T-cell (primary cell): Measurements from ENCODE around the gene GGCX. TPM values are rescaled to one million over a fixed set of nuclear protein-coding genes. Genes with fewer than 3 reads are reported as not detected.

Experiments used
- ATAC-seq, 4 experiments: fragments of 200-7000 bp in 3 of 4; fragments of 150-1000 bp in 1 of 4; cut with Tn5 transposase; replicated peaks in 1 of 4; 1 replicate in 3 of 4; 2 replicates in 1 of 4; pipeline ENCODE4 v1.10.0; 2021; ENCODE audit warnings: moderate library complexity in 3 of 4, mild to moderate bottlenecking in 2 of 4, moderate number of reproducible peaks in 1 of 4
- CTCF ChIA-PET, 2 donors: fragments of 300-600 bp; sonication (Branson Sonifier 250); formaldehyde crosslinking; loops; one replicate each; lab custom pipeline; 2022; ENCODE audit warnings: antibody characterized with exemption in 2 of 2; lab: Charles Lee
- POLR2A ChIA-PET, 2 donors: fragments of 300-600 bp; sonication (Branson Sonifier 250); formaldehyde crosslinking; loops; one replicate each; lab custom pipeline; 2022; ENCODE audit warnings: antibody characterized with exemption in 2 of 2; lab: Charles Lee
- DNase-seq, 35 experiments: peaks; one replicate each; pipeline versions ENCODE4 v3.0.0 to v3.0.0-alpha.2; 2013 to 2023
- H3K27ac ChIP-seq: one replicate; pipeline ENCODE4 v1.5.1; 2013; ENCODE audit warnings: low read length
- H3K27me3 ChIP-seq, 2 experiments: replicated peaks in 1 of 2; 1 replicate in 1 of 2; 2 replicates in 1 of 2; pipeline versions ENCODE4 v1.6.1 to v1.7.0; 2013; ENCODE audit warnings: low read length in 1 of 2, mixed read lengths in 1 of 2; ENCODE audit not compliant: control insufficient read depth in 2 of 2, insufficient read depth in 2 of 2; ENCODE audit errors: extremely low read depth in 1 of 2
- H3K36me3 ChIP-seq, 2 donors: 1 replicate in 1 of 2; 2 replicates in 1 of 2; pipeline versions ENCODE4 v1.6.1 to v1.7.0; 2013; ENCODE audit warnings: low read length in 1 of 2; ENCODE audit not compliant: control insufficient read depth in 2 of 2, insufficient read depth in 1 of 2; ENCODE audit errors: extremely low read depth in 1 of 2
- H3K4me1 ChIP-seq, 2 experiments: 1 replicate in 1 of 2; 2 replicates in 1 of 2; pipeline versions ENCODE4 v1.6.1 to v1.7.0; 2013; ENCODE audit warnings: low read length in 2 of 2, mixed read lengths in 1 of 2; ENCODE audit not compliant: insufficient read depth in 2 of 2, control insufficient read depth in 1 of 2; ENCODE audit errors: extremely low read depth in 1 of 2
- H3K4me3 ChIP-seq, 2 donors: 1 replicate in 1 of 2; 2 replicates in 1 of 2; pipeline versions ENCODE4 v1.5.1 to v1.7.0; 2013; ENCODE audit warnings: mild to moderate bottlenecking in 2 of 2, low read length in 1 of 2, moderate library complexity in 1 of 2; ENCODE audit not compliant: control insufficient read depth in 1 of 2; ENCODE audit errors: extremely low read depth in 1 of 2
- H3K9me3 ChIP-seq: 2 replicates; pipeline ENCODE4 v1.7.0; 2013
- H3K27ac Mint-ChIP-seq, 2 donors: one replicate each; pipeline ENCODE4 v1.8.0; 2020 to 2021; ENCODE audit warnings: mild to moderate bottlenecking in 2 of 2, mixed read lengths in 2 of 2
- H3K27me3 Mint-ChIP-seq, 2 donors: one replicate each; pipeline ENCODE4 v1.8.0; 2021 to 2022; ENCODE audit warnings: mixed read lengths in 2 of 2
- H3K36me3 Mint-ChIP-seq: one replicate; pipeline ENCODE4 v1.8.0; 2021; ENCODE audit warnings: mixed read lengths
- H3K4me1 Mint-ChIP-seq, 3 donors: one replicate each; pipeline ENCODE4 v1.8.0; 2020 to 2022; ENCODE audit warnings: mixed read lengths in 3 of 3, mild to moderate bottlenecking in 1 of 3
- H3K4me3 Mint-ChIP-seq, 3 donors: one replicate each; pipeline ENCODE4 v1.8.0; 2020 to 2022; ENCODE audit warnings: mild to moderate bottlenecking in 3 of 3, mixed read lengths in 3 of 3, moderate library complexity in 3 of 3
- H3K9me3 Mint-ChIP-seq, 3 donors: one replicate each; pipeline ENCODE4 v1.8.0; 2020 to 2022; ENCODE audit warnings: mixed read lengths in 3 of 3
- WGBS: methylation state at CpG from one replicate; pipeline ENCODE4 v1.1.5; 2013; ENCODE audit warnings: missing lambda C conversion rate; ENCODE audit not compliant: insufficient coverage; 5-methylcytosine and 5-hydroxymethylcytosine counted together
- total RNA-seq, 35 experiments: library from RNA in 6 of 35; stranded (reverse) in 6 of 35; fragments of 120-200 nt in 1 of 35; gene quantifications; one replicate each; pipeline versions ENCODE4 v1.2.1 to v1.2.4 and lab custom pipeline; 2013 to 2026

Gene GGCX
- total RNA-seq, 5 donors from 2014 or later (not counting 1 experiment from before 2014, with no cell fraction given): 20.4 to 29.7 (median 25.7) TPM

DNA sequence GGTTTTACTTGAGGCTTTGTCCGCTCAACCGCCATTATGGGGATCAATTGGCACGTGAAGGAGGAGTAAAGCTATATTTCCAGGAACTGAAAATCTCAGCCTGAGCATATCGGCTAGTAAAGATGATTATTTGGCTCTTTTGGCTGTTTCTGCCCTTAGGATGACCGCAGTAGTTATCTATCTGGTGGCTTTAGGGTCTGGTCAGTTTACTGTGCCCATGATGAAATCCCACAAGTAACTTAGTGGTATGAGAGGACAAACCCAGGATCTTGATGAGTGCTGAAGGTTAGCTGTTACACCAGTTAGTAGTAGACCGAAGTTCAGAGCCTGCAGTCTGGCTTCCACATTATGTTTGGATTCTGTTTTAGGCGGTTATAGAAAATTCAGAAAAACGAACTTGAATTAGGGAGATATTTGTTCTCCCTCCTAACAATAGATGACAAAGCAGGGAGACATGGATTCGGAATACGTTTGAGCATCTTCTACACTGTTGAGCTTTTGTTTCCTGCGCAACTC lies 21.1 kb downstream of the GGCX start:
- ATAC-seq (no peak), DNase-seq (no peak)
- CTCF ChIA-PET: interaction anchor here (0.9 to 8.7 kb wide), 5 partner anchors 10 to 186 kb away, joined by 3 to 63 read pairs (median 4); partner anchors contain the start of genes ELMOD3 (in 1 of the 2), GGCX (in 1 of the 2), RETSAT (in 1 of the 2) and SH2D6 (in 1 of the 2)
- H3K9me3 Mint-ChIP-seq: no peaks in the 10 kb centered on the region
- 0% methylated on average over 7 of the region's 11 CpGs for WGBS
- Histone ChIP-seq H3K9me3 (no peaks in the 10 kb centered on the region), H3K4me1 (peaks cover 23 to 31% of the 10 kb centered on the region in 2 experiments), H3K36me3 (peaks cover 0 to 42% of the 10 kb centered on the region in 2 donors), H3K27me3 (no peaks in the 10 kb centered on the region), H3K4me3 (peak overlapping the region; percentile 97 to 100), H3K27ac (peak overlapping the region; percentile 73)
- peaks cover 31% of the 10 kb centered on the region for H3K36me3 Mint-ChIP-seq
- no peaks in the 10 kb centered on the region for H3K27me3 Mint-ChIP-seq
- POLR2A ChIA-PET: interaction anchor here (0.8 to 1.2 kb wide), 4 partner anchors 12 to 120 kb away, joined by 3 to 8 read pairs (median 4); no protein-coding TSS in a partner anchor
- H3K4me1 Mint-ChIP-seq: peaks cover 45 to 49% (median 45%) of the 10 kb centered on the region in 3 donors
- H3K27ac Mint-ChIP-seq: peak overlapping the region; percentile 88 to 91
- peak overlapping the region; percentile 92 to 96 (median 94) for H3K4me3 Mint-ChIP-seq

DNA sequence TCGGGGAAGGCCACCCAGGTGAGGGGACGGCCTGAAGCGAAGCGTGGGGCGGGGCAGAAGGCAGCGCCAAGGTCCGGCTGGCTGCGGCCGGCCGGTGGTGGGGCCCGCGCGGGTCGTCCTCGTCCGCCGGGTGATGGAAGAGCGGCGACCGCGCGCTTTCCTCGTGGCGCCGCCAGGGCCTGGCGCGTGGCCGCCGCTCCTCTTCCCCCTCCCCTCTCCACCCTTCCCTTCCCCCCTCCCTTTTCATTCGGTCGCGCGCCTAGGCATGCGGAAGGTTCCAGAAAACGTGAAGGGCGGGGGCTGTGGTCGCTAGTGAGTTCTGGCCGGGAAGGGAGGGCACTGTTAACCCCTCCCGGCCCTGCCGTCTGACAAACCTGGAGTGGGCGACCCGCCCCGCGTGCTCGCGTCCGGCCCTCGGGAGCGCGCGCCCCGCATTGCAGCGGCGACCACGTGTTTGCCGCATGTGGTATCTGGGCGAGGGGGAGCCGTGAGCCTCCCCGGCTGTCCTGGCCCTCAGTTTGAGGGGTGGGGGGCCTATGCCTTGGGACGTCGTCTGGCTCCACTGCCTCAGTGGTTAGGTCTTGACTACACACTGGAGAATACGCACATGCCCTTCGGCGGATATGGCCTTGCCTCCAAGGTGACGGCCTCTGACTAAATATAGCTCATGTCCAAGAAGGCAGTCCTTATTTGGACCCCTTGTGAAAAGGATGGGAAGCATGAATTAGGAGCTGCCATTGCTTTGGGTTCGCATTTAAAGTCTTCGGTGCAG lies 21.7 kb downstream of the GGCX start:
- H3K9me3 Mint-ChIP-seq: no peaks in the 10 kb centered on the region
- POLR2A ChIA-PET: interaction anchor here (0.6 to 1.3 kb wide), 9 partner anchors 13 to 600 kb away, joined by 3 to 11 read pairs (median 5); no protein-coding TSS in a partner anchor
- H3K4me1 Mint-ChIP-seq: peaks cover 45 to 49% (median 45%) of the 10 kb centered on the region in 3 donors

DNA sequence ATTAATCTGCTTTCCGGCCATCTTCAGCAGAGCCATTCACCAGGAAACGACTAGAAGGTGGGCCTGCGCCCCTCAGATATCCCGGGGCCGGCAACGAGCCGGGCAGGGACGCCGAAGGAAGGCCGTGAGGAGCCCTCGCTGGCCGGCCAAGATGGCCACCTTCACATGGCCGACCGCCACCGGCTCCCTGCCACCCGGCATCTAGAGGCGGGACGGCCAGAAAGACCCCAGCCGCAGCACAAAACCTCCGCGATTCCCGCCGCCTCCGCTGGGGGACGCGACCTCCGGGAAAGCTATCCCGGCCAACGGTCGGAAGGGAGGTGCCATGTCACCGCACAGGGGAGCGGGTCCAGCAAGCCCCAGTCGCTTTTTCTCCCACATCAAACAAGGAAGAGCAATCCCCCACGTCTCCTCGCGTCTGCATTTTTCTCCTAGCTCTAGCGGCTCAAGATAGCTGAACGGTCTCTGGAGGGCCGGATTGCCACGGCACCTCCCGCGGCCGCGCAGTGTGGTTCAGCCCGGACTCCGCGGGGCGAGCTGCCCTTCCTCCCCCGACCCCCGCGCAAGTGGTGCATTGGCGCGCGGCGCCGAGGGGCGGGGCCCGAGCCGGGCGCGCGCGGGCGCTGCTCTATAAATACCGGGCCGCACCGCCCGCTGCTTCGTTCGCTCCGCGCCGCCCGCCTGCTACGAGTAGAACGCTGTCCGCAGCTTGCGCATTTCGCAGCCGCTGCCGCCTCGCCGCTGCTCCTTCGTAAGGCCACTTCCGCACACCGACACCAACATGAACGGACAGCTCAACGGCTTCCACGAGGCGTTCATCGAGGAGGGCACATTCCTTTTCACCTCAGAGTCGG lies 22.6 kb downstream of the GGCX start, which contains the start of gene MAT2A:
TSS of gene MAT2A (plus strand) at position 662 of the 854 bp plus-strand sequence. CDS start at position 782, 120 bp downstream.
- peaks cover 23 to 31% of the 10 kb centered on the region in 2 experiments for H3K4me1 ChIP-seq
- H3K27ac Mint-ChIP-seq: peak within 1 kb of the TSS; percentile 93 to 95
- H3K4me3 Mint-ChIP-seq: peak within 1 kb of the TSS; percentile 92 to 96 (median 94)
- H3K9me3 ChIP-seq: no peaks in the 10 kb centered on the region
- peak within 1 kb of the TSS; percentile 78 for H3K27ac ChIP-seq
- H3K27me3 ChIP-seq: no peaks in the 10 kb centered on the region
- no peaks in the 10 kb centered on the region for H3K27me3 Mint-ChIP-seq
- peak within 1 kb of the TSS; percentile 97 to 100 for H3K4me3 ChIP-seq
- DNase-seq: peak; percentile 50 to 90 (median 73)
- H3K36me3 Mint-ChIP-seq: peaks cover 24% of the 10 kb centered on the region
- WGBS: under 1% methylated on average over 90 of the region's 92 CpGs
- peaks cover 45 to 49% (median 45%) of the 10 kb centered on the region in 3 donors for H3K4me1 Mint-ChIP-seq
- ChIA-PET POLR2A (interaction anchor here (0.5 to 1.3 kb wide), 13 partner anchors 19 to 599 kb away, joined by 3 to 11 read pairs (median 3); partner anchors contain the start of genes GGCX (in 1 of the 2) and TGOLN2 (in 1 of the 2)), CTCF (interaction anchor here (0.6 to 8.7 kb wide), 7 partner anchors 12 to 202 kb away, joined by 3 to 63 read pairs (median 4); partner anchors contain the start of genes GGCX (in 1 of the 2) and SH2D6 (in 1 of the 2))
- H3K9me3 Mint-ChIP-seq: no peaks in the 10 kb centered on the region
- ATAC-seq: peak; percentile 78 to 84 (median 80)
- H3K36me3 ChIP-seq: peaks cover 0 to 29% of the 10 kb centered on the region in 2 donors

More for the DNA sequence above, 21.7 kb downstream of the GGCX start:
- Mint-ChIP-seq H3K36me3 (peaks cover 31% of the 10 kb centered on the region), H3K27me3 (no peaks in the 10 kb centered on the region), H3K4me3 (peak overlapping the region; percentile 92 to 96 (median 94)), H3K27ac (peak overlapping the region; percentile 93 to 95)
- Histone ChIP-seq H3K36me3 (peaks cover 0 to 37% of the 10 kb centered on the region in 2 donors), H3K9me3 (no peaks in the 10 kb centered on the region), H3K27ac (peak overlapping the region; percentile 73), H3K4me1 (peaks cover 23 to 31% of the 10 kb centered on the region in 2 experiments), H3K4me3 (peak overlapping the region; percentile 97 to 100), H3K27me3 (no peaks in the 10 kb centered on the region)
- WGBS: under 1% methylated on average over 49 of the region's 67 CpGs
- CTCF ChIA-PET: interaction anchor here (0.6 to 8.7 kb wide), 8 partner anchors 11 to 203 kb away, joined by 3 to 63 read pairs (median 4); partner anchors contain the start of genes ELMOD3 (in 1 of the 2), GGCX (in 1 of the 2), RETSAT (in 1 of the 2) and SH2D6 (in 1 of the 2)
- DNase-seq (peak; percentile 43 to 80 (median 60)), ATAC-seq (peak; percentile 63 to 72 (median 64))

DNA sequence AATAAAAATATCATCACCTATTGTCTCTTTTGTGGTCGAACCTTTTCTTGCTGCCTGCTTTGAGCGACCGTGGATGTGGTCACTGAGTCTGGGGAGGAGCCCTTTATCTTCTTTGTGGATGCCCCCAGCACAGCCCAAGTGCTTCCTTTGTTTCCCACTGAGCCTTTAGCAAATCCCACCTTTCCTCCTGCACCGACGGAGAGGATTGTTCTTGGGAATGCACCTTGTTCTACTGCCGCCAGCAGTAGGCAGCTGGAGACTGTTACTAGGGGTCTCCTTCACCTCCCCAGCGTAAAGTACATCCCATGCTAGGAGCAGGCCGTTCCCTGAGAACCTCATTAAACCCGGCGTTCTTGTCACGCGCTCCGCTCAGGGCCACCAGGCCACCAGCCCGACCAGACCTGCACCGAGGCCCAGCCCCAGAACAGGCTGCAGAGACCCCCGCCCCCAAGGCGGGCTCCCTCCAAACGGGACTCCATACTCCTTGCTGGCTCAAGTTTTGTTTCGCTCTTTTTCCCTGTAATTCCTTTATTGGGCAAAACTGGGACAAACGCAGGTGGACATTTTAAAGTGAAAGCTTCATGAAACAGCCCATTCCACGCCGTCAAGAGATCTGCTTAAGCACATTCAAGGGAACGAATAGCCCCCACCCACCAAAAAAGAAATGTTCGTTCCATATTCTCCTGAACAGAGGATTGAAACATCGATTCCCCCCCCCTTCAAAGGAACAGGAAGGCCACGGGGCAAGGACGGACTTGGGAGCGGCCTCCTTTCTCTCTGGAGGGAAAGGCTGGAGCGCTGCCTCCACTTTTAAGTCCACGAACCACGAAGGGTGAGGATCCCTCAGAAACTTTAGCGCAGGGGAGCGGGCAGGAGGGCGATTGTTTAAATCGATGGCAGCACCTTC lies 23.4 kb downstream of the GGCX start:
- ATAC-seq: peak in 1 of 4 experiments; percentile 3

DNA sequence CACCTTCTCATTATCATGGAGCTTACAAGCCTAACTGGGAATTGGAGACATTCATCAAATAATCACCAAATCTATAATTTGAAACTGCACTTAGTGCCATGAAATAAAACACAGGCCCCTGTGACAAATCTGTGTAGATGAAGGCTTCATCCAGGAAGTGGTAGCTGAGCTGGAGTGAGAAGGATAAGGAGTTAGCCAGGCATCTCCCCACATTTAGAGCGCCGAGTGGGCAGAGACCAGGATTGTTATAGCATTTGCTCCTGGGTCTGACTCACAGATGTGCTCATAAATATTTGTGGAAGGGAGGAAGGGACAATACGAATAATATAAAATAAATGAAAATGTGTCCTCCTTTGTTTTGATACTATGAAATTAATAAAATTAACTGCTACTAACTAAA lies 24.8 kb downstream of the GGCX start:
- H3K27ac Mint-ChIP-seq: peak overlapping the region; percentile 28 to 48
- WGBS: no CpG with 5 or more reads among the region's 3 CpGs

More for the DNA sequence above, 23.4 kb downstream of the GGCX start:
- H3K4me3 Mint-ChIP-seq: peak overlapping the region; percentile 92 to 96 (median 94)
- peak in 11 of 35 experiments; percentile 5 to 40 (median 9) for DNase-seq
- H3K36me3 Mint-ChIP-seq: peaks cover 18% of the 10 kb centered on the region
- peaks cover 0 to 20% of the 10 kb centered on the region in 2 donors for H3K36me3 ChIP-seq
- H3K9me3 Mint-ChIP-seq: no peaks in the 10 kb centered on the region
- H3K4me1 ChIP-seq: peaks cover 23 to 31% of the 10 kb centered on the region in 2 experiments
- peaks cover 41 to 45% (median 44%) of the 10 kb centered on the region in 3 donors for H3K4me1 Mint-ChIP-seq
- H3K27ac Mint-ChIP-seq: peak overlapping the region; percentile 93 to 95
- 2% methylated on average over 28 of the region's 35 CpGs for WGBS
- ChIA-PET CTCF (interaction anchor here in 1 of 2 donors (0.5 to 8.7 kb wide), 3 partner anchors 13 to 284 kb away, joined by 5 to 63 read pairs (median 15); partner anchors contain the start of gene SH2D6), POLR2A (interaction anchor here (0.5 to 0.9 kb wide), 4 partner anchors 20 to 455 kb away, joined by 3 read pairs; no protein-coding TSS in a partner anchor)
- no peaks in the 10 kb centered on the region for H3K27me3 ChIP-seq
- no peaks in the 10 kb centered on the region for H3K9me3 ChIP-seq
- no peaks in the 10 kb centered on the region for H3K27me3 Mint-ChIP-seq
- H3K4me3 ChIP-seq: peak overlapping the region; percentile 97 to 100
- H3K27ac ChIP-seq: peak overlapping the region; percentile 78

More for the DNA sequence above, 24.8 kb downstream of the GGCX start:
- no peak for ATAC-seq
- CTCF ChIA-PET: interaction anchor here in 1 of 2 donors (1.2 to 8.7 kb wide), 2 partner anchors 14 to 115 kb away, joined by 3 to 63 read pairs; no protein-coding TSS in a partner anchor
- no peak for DNase-seq
- peaks cover 0 to 7% of the 10 kb centered on the region in 2 donors for H3K36me3 ChIP-seq
- Mint-ChIP-seq H3K36me3 (peaks cover 4% of the 10 kb centered on the region), H3K9me3 (no peaks in the 10 kb centered on the region), H3K4me3 (no peak overlapping the region), H3K27me3 (no peaks in the 10 kb centered on the region), H3K4me1 (peaks cover 29 to 34% (median 30%) of the 10 kb centered on the region in 3 donors)
- no peaks in the 10 kb centered on the region for H3K9me3 ChIP-seq
- peaks cover 0 to 3% of the 10 kb centered on the region in 2 experiments for H3K27me3 ChIP-seq
- H3K4me1 ChIP-seq: peaks cover 23 to 29% of the 10 kb centered on the region in 2 experiments
- POLR2A ChIA-PET: interaction anchor here in 1 of 2 donors (0.7 kb wide), 1 partner anchor 182 kb away, joined by 3 read pairs; the partner anchor contains the start of gene ELMOD3
- no peak overlapping the region for H3K27ac ChIP-seq
- no peak overlapping the region for H3K4me3 ChIP-seq
